IMR-90 (cell line): ENCODE results near the gene SYNE3. TPM values are rescaled to one million over a fixed set of nuclear protein-coding genes. Genes with fewer than 3 reads are reported as not detected.

ENCODE experiments used
- ATAC-seq: fragments of 200-7000 bp; cut with Tn5 transposase; 2 replicates; pipeline ENCODE4 v1.9.1; 2020; ENCODE audit warnings: low read depth, mild to moderate bottlenecking, moderate library complexity
- BruUV-seq: library from RNA; stranded (reverse); fragments of 400-500 nt; replicated peaks from 2 replicates; lab custom pipeline; 2021; lab: Mats Ljungman, UMichigan
- CTCF ChIA-PET: fragments of 300-600 bp; formaldehyde crosslinking; extraction: SDS; loops from one replicate; lab custom pipeline; 2021; ENCODE audit warnings: antibody characterized with exemption; lab: Yijun Ruan, JAX
- POLR2A ChIA-PET: fragments of 300-600 bp; sonication (Branson Sonifier 250); formaldehyde crosslinking; loops from one replicate; lab custom pipeline; 2022; ENCODE audit warnings: antibody characterized with exemption; ENCODE audit not compliant: unreplicated experiment; lab: Charles Lee
- DNase-seq: peaks from one replicate; pipeline ENCODE4 v3.0.0; 2013
- H2AFZ ChIP-seq: replicated peaks from 2 replicates; pipeline ENCODE3; 2013; ENCODE audit warnings: low read length, mild to moderate bottlenecking; ENCODE audit not compliant: poor library complexity
- H2AK5ac ChIP-seq: 2 replicates; pipeline ENCODE4 v1.6.1; 2013; ENCODE audit warnings: low read depth, low read length, inconsistent platforms
- H2AK9ac ChIP-seq: replicated peaks from 2 replicates; pipeline ENCODE3; 2013; ENCODE audit warnings: mild to moderate bottlenecking, low read depth, low read length, moderate library complexity; ENCODE audit not compliant: poor library complexity
- H2BK120ac ChIP-seq: 2 replicates; pipeline ENCODE4 v1.6.1; 2013; ENCODE audit warnings: low read depth, low read length, inconsistent platforms
- H2BK15ac ChIP-seq: 3 replicates; pipeline ENCODE4 v1.6.1; 2013; ENCODE audit warnings: low read depth, low read length, inconsistent platforms
- H2BK20ac ChIP-seq: 2 replicates; pipeline ENCODE4 v1.6.1; 2013; ENCODE audit warnings: low read depth, mild to moderate bottlenecking, inconsistent platforms, low read length, moderate library complexity
- H2BK5ac ChIP-seq: 2 replicates; pipeline ENCODE4 v1.6.1; 2013; ENCODE audit warnings: mild to moderate bottlenecking, low read depth, low read length, inconsistent platforms; ENCODE audit not compliant: poor library complexity, severe bottlenecking
- H3K14ac ChIP-seq: replicated peaks from 2 replicates; pipeline ENCODE4 v1.6.1; 2013; ENCODE audit warnings: low read depth, low read length, inconsistent platforms
- H3K18ac ChIP-seq: 2 replicates; pipeline ENCODE4 v1.6.1; 2013; ENCODE audit warnings: low read depth, low read length, control low read depth
- H3K23ac ChIP-seq: 2 replicates; pipeline ENCODE4 v1.6.1; 2013; ENCODE audit warnings: low read depth, low read length, inconsistent platforms
- H3K27ac ChIP-seq: 2 replicates; pipeline ENCODE4 v1.5.1; 2013; ENCODE audit warnings: mild to moderate bottlenecking, control low read depth, low read length; ENCODE audit not compliant: insufficient read depth
- H3K27me3 ChIP-seq: 2 replicates; pipeline ENCODE4 v1.6.1; 2013; ENCODE audit warnings: low read length; ENCODE audit not compliant: control insufficient read depth, insufficient read depth
- H3K36me3 ChIP-seq: 2 replicates; pipeline ENCODE4 v1.6.1; 2013; ENCODE audit warnings: low read length, mixed read lengths; ENCODE audit not compliant: control insufficient read depth, insufficient read depth
- H3K4ac ChIP-seq: 2 replicates; pipeline ENCODE4 v1.6.1; 2013; ENCODE audit warnings: low read depth, low read length, inconsistent platforms
- H3K4me1 ChIP-seq: 2 replicates; pipeline ENCODE4 v1.6.1; 2013; ENCODE audit warnings: low read length, mixed read lengths; ENCODE audit not compliant: control insufficient read depth, insufficient read depth
- H3K4me2 ChIP-seq: 2 replicates; pipeline ENCODE4 v1.6.1; 2013; ENCODE audit warnings: low read depth, mild to moderate bottlenecking, control low read depth, low read length, moderate library complexity
- H3K4me3 ChIP-seq: 2 replicates; pipeline ENCODE4 v1.5.1; 2013; ENCODE audit warnings: low read depth, mild to moderate bottlenecking, control low read depth, low read length, moderate library complexity; ENCODE audit not compliant: insufficient read depth
- H3K56ac ChIP-seq: 2 replicates; pipeline ENCODE4 v1.6.1; 2013; ENCODE audit warnings: low read length, inconsistent platforms; ENCODE audit not compliant: insufficient read depth; ENCODE audit errors: extremely low read depth
- H3K79me1 ChIP-seq, 2 experiments: 2 replicates each; pipeline ENCODE4 v1.6.1; 2013; ENCODE audit warnings: low read length in 2 of 2, inconsistent platforms in 1 of 2, low read depth in 1 of 2
- H3K9ac ChIP-seq: 2 replicates; pipeline ENCODE4 v1.6.1; 2013; ENCODE audit warnings: low read depth, low read length, control low read depth
- H3K9me1 ChIP-seq: 2 replicates; pipeline ENCODE4 v1.6.1; 2013; ENCODE audit warnings: low read length, inconsistent platforms; ENCODE audit not compliant: insufficient read depth
- H3K9me3 ChIP-seq: 2 replicates; pipeline ENCODE4 v1.6.1; 2013; ENCODE audit warnings: low read length; ENCODE audit not compliant: control insufficient read depth, insufficient read depth
- H4K20me1 ChIP-seq: 2 replicates; pipeline ENCODE4 v1.6.1; 2013; ENCODE audit warnings: low read length, inconsistent platforms; ENCODE audit not compliant: insufficient read depth
- H4K5ac ChIP-seq: 2 replicates; pipeline ENCODE4 v1.6.1; 2013; ENCODE audit warnings: mild to moderate bottlenecking, low read depth, low read length, control low read depth
- H4K8ac ChIP-seq, 2 experiments: 2 replicates each; pipeline ENCODE4 v1.6.1; 2013; ENCODE audit warnings: low read depth in 2 of 2, low read length in 2 of 2, control low read depth in 1 of 2, inconsistent platforms in 1 of 2
- H4K91ac ChIP-seq: 2 replicates; pipeline ENCODE4 v1.6.1; 2013; ENCODE audit warnings: low read depth, low read length, inconsistent platforms; ENCODE audit not compliant: insufficient read depth
- BHLHE40 ChIP-seq: fragments of 150-350 bp; IDR thresholded peaks from 2 replicates; pipeline ENCODE4 v1.6.1; 2016; ENCODE audit warnings: mild to moderate bottlenecking, low read depth, low read length
- MAZ ChIP-seq: IDR thresholded peaks from 2 replicates; pipeline ENCODE4 v1.6.1; 2012; ENCODE audit warnings: low read depth, mild to moderate bottlenecking, low read length, improper control_type of control experiment, moderate library complexity, borderline replicate concordance
- POLR2A ChIP-seq: IDR thresholded peaks from 2 replicates; pipeline ENCODE4 v1.6.1; 2012; ENCODE audit warnings: mild to moderate bottlenecking, low read depth, low read length
- WGBS, 2 experiments: methylation state at CpG; one replicate each; pipeline versions ENCODE4 v1.1.5 to v1.1.7; 2013; ENCODE audit warnings: missing lambda C conversion rate in 2 of 2; ENCODE audit not compliant: insufficient read length in 1 of 2; ENCODE audit errors: extremely low coverage in 2 of 2; 5-methylcytosine and 5-hydroxymethylcytosine counted together
- dilution Hi-C: fragments of 300-500 bp; cut with HindIII; formaldehyde crosslinking; loops from one replicate; pipeline ENCODE4 v1.14.3; 2018; ENCODE audit warnings: low sequenced_read_pairs; ENCODE audit not compliant: unreplicated experiment
- in situ Hi-C: fragments of 300-500 bp; cut with MboI; formaldehyde crosslinking; loops from 3 replicates; pipeline ENCODE4 v1.14.3; 2019; ENCODE audit warnings: low sequenced_read_pairs, inconsistent platforms, mixed read lengths
- intact Hi-C: fragments of 100-400 bp; cut with micrococcal nuclease; formaldehyde crosslinking; loops from 2 replicates; pipeline ENCODE4 v1.10.0; 2022
- polyA plus RNA-seq, 3 experiments: library from polyadenylated mRNA; depleted of rRNA; stranded (reverse); fragments of >200 nt; gene quantifications; 2 replicates each; pipeline ENCODE4 v1.2.3, GENCODE V29; 2012; ENCODE audit warnings: low replicate concordance in 1 of 3
- total RNA-seq: library from RNA; depleted of rRNA; stranded (reverse); fragments of >200 nt; gene quantifications from 2 replicates; pipeline ENCODE4 v1.2.3, GENCODE V29; 2012
- TF ChIP-seq, protein P1 (sequence below): fragments of 150-350 bp; IDR thresholded peaks from 2 replicates; pipeline ENCODE4 v1.6.1; 2017; ENCODE audit warnings: mild to moderate bottlenecking, antibody characterized with exemption, low read length, low read depth

The SYNE3 gene
- total and polyA plus RNA-seq, 2 of the 4 experiments (the other 2 are of a cell fraction): 2.9 to 5.0 TPM

DNA sequence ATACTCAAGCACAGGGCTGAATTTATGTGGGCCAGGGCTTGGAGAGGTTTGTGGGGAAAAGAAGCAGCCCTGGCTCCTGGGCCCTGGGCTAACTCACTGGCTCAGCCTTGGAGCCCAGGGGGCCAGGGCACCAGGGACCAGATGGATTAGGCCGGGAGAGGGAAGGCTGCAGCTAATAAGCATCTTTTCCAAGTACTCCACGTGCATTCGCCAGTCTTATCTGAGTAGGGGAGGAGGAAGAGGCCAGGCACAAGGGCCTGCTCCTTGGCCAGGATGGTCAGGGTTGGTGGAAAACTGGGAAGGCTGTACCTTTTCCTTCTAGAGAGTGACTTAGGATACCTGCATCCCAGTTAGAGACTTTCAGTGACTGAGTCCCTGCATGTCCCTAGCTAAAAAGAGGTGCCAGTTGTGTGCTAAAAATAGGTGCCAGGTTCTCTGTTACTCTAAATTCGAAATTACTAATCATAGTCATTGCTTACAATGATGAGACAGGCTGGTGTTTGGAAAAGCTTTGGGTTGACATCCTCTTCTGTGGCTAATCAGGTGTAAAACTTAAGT, 19.7 kb upstream of the SYNE3 start:
- BruUV-seq: no TSS peak
- H3K79me1 ChIP-seq: peaks cover 30 to 66% of the 10 kb centered on the region in 2 experiments
- dilution Hi-C loops: no loop called here
- 0 out of 2 replicates have a peak overlapping the region, but pooled peaks have one; percentile 35 for H3K56ac ChIP-seq
- H3K27ac ChIP-seq: peak overlapping the region; percentile 62
- peak overlapping the region; percentile 71 for H3K4me3 ChIP-seq
- ATAC-seq (no peak), DNase-seq (no peak)
- no peak overlapping the region for H2BK120ac ChIP-seq
- no CpG with 5 or more reads among the region's 4 CpGs for whole genome bisulfite sequencing, 2 experiments
- H2BK5ac ChIP-seq: no peak overlapping the region
- H4K91ac ChIP-seq: peak overlapping the region; percentile 6; the same call in 1 of the 2 replicates
- TF ChIP-seq POLR2A: no peak
- TF ChIP-seq MAZ: no peak
- TF ChIP-seq BHLHE40: no peak
- TF ChIP-seq, protein P1, sequence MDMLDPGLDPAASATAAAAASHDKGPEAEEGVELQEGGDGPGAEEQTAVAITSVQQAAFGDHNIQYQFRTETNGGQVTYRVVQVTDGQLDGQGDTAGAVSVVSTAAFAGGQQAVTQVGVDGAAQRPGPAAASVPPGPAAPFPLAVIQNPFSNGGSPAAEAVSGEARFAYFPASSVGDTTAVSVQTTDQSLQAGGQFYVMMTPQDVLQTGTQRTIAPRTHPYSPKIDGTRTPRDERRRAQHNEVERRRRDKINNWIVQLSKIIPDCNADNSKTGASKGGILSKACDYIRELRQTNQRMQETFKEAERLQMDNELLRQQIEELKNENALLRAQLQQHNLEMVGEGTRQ: no peak
- peaks cover 10% of the 10 kb centered on the region; the same call in 1 of the 2 replicates for H3K9me1 ChIP-seq
- peak overlapping the region; percentile 47 for H3K4ac ChIP-seq
- ChIA-PET POLR2A (no interaction called here), CTCF (interaction anchor here (1.6 kb wide), 1 partner anchor 9 kb away, joined by 4 read pairs; no protein-coding TSS in a partner anchor)
- H3K23ac ChIP-seq: peak overlapping the region; percentile 83
- no peak overlapping the region for H2BK15ac ChIP-seq
- no peaks in the 10 kb centered on the region for H3K27me3 ChIP-seq
- in situ Hi-C loops: loop anchor here (25.0 kb wide), 1 partner anchor 726 kb away; the partner anchor contains the start of gene BDKRB1
- no peak overlapping the region for H3K18ac ChIP-seq
- intact Hi-C loops: loop anchor here (10.0 kb wide), 3 partner anchors 311 to 729 kb away; no protein-coding TSS in a partner anchor
- peak overlapping the region; percentile 86 for H2AK9ac ChIP-seq
- peak overlapping the region in 1 of 2 experiments; percentile 7; a peak in 1 of 4 replicates for H4K8ac ChIP-seq
- peak overlapping the region; percentile 83 for H3K9ac ChIP-seq
- H2BK20ac ChIP-seq: no peak overlapping the region
- peaks cover 39% of the 10 kb centered on the region for H4K20me1 ChIP-seq
- peak overlapping the region; percentile 66; the same call in 1 of the 2 replicates for H3K14ac ChIP-seq
- H3K36me3 ChIP-seq: no peaks in the 10 kb centered on the region
- 0 out of 2 replicates have a peak, but pooled peaks cover 7% of the 10 kb centered on the region for H3K4me1 ChIP-seq
- H2AK5ac ChIP-seq: peak overlapping the region; percentile 73; the same call in 1 of the 2 replicates
- H4K5ac ChIP-seq: no peak overlapping the region; the same call in 1 of the 2 replicates
- H3K9me3 ChIP-seq: no peaks in the 10 kb centered on the region
- no peak overlapping the region for H2AFZ ChIP-seq
- peak overlapping the region; percentile 95 for H3K4me2 ChIP-seq
